GM12892 (cell line): ENCODE data around the gene MX1.

Source experiments
- POLR2A ChIP-seq: IDR thresholded peaks from 2 replicates; pipeline ENCODE4 v1.6.1; 2011; ENCODE audit warnings: low read depth, low read length, control low read depth
- POLR2AphosphoS5 ChIP-seq: IDR thresholded peaks from 2 replicates; pipeline ENCODE4 v1.6.1; 2011; ENCODE audit warnings: low read depth, low read length, control low read depth
- TAF1 ChIP-seq: IDR thresholded peaks from 2 replicates; pipeline ENCODE4 v1.6.1; 2011; ENCODE audit warnings: low read depth, mild to moderate bottlenecking, control low read depth, low read length, borderline replicate concordance

GRCh38 chr21:41482980-41483379 is 56.9 kb downstream of the MX1 start:
- TF ChIP-seq POLR2A (no peak), TAF1 (no peak), POLR2AphosphoS5 (no peak)
